HuH-7 (cell line): ENCODE results near the gene RUNX3.
"Not testable (repeated sequence)": the region's sequence is repeated elsewhere in the genome, so short reads cannot be mapped to it uniquely, and the experiment has no call there.

Experiments
- DNase-seq: peaks from one replicate; pipeline ENCODE4 v3.0.0; 2011; ENCODE audit warnings: low spot score

RUNX3 gene

DNA sequence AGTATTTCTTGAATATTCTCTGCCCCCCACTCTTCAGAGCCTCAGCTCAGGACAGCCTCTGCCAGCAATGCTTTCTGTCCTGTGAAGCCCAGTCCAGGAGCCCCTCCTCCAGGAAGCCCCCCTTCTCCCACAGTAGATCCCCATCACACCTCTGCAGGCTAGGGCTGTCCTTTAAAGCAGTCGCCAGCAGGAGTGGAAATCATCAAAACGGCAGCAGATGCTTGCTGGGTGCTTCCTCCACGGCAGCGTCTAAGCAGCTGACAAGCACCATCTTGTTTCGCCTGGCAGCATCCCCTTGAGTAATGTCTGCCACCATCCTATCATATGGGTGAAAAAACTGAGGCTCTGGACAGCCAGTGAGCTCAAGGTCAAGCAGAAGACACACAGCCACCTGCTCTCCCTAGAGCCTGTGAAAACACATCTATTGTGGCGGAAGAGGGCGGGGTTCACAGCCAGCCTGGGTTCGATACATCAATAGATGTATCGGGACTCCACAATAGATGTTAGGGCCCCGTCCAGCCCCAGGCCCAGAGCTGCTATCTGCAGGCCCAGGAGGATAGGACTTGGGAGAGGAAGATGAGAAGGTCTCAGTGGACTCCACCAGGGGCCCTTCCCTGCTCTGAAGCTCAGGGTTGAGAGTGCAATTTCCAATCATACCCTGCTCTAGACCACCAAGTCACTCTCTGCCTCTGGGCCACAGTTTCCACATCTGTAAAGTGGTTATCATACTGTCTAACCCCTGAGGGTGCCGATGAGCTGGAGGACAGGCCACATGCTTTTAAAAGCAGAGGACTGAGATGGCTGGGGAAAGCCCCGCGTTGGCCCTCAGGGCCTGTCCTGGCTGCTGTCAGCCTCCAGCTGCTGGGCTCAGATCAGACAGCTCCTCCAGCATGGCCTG is 17.5 kb downstream of the RUNX3 start:
- DNase-seq: no peak

DNA sequence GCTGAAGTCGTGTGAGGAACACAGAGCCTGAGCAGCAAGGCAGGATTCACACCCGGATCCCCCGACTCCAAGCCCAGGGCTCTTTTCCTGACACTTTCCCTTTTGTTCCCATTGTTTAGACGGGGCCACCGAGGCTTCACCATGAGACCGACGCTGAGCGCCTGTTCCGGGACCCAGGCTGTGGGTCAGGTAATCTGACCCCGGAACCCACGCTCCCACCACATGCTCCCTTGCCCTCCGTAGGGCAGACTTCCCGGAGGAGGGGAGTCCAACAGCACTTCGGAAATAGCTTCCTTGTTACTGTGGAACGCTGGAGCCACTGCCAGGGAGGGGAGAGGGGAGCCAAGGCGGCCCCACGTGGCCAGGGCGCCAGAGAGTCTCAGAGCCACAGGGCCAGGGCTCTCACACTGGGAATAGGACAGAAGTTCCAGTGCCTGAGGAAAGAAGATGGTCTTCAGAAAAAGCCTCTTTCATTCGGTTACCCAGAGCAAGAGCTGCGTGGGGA is 18.4 kb downstream of the RUNX3 start:
- no peak for DNase-seq

GRCh38 chr1:24910751-24911650 is 19.1 kb downstream of the RUNX3 start:
- DNase-seq: peak; percentile 77

DNA sequence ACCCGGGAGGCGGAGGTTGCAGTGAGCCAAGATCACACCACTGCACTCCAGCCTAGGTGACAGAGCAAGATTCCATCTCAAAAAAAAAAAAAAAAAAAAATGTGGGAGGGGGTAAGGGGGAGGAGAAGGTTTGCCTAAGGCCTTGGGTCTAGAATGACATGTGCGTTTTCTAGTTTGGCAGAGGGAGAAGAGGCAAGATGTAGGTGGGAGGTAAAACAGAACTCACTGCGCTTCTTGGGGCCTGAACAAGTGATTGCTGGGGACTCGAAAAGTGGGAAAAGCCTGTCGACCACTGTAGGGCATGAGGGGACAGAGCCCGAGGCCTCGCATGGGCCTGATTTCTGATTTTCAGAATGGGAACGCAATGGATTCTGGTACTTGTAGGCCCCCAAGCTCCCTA is 19.9 kb downstream of the RUNX3 start:
- no peak for DNase-seq

DNA sequence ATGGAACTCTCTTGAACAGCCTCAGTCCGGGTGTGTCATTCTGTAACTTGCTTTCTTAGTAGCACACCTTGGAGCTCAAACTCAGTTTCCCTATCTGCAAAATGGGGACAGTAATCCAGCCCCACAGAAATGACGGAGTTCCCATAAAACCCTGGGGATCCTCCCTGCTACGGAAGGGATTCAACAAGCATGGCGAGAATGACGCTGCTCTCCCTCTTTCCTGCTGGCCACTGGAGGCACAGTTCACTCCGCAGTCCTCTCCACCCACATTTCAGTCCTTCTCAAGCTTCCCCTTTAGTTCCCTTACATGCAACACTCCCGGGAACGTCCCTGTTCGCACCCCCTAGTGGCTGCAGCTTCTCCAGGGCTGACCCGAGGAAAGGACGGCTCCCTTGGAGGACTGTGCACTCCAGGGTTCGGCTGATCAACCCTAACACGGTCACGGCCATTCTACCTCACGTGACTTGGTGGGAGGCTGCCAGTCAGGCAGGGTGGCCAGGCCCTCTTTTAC is 20.6 kb downstream of the RUNX3 start:
- peak; percentile 91 for DNase-seq

GRCh38 chr1:24908591-24909259 is 21.4 kb downstream of the RUNX3 start:
- DNase-seq: no peak

DNA sequence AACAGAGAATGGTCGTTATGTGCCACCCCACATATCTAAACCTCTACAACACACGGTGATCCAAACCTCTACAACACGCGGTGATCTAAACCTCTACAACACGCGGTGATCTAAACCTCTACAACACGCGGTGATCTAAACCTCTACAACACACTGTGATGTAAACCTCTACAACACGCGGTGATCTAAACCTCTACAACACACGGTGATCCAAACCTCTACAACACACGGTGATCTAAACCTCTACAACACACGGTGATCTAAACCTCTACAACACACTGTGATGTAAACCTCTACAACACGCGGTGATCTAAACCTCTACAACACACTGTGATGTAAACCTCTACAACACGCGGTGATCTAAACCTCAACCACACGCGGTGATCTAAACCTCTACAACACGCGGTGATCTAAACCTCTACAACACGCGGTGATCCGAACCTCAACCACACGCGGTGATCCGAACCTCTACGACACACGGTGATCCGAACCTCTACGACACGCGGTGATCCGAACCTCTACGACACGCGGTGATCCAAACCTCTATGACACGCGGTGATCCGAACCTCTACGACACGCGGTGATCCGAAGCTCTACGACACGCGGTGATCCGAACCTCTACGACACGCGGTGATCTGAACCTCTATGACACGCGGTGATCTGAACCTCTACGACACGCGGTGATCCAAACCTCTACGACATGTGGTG is 22.3 kb downstream of the RUNX3 start:
- DNase-seq: not testable (repeated sequence)

DNA sequence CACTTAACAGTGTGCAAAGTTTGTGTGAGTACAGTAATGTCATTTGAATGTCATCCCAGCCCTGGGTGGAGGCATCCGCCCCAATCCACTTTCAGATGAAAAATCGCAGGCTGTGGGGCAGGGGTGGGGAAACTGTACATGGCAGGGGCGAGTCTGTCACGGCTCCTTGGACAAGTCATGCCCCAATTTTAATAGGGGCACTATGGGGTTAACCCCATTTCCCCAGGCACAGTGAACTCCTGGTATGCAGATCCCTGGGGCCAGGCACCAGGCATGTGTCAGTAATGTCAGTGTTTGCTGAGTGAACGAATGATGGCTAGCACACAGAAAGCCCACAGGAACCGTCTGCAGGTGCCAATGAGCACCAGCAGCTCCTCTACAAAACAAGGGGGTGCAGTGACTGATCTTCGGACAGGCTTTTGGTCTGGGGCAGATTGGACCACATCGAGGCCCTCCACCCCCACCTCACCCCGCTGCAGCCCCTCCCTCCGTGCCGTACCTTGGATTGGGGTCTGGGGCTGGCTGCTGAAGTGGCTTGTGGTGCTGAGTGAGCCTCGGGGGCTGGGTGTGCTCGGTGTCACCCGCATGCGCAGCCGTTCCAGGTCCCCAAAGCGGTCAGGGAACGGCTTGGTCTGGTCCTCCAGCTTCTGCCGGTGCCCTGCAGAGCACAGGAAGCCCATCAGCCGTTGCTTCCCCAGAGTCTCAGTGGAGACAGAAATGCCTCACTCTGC is 23.2 kb downstream of the RUNX3 start:
- no peak for DNase-seq

DNA sequence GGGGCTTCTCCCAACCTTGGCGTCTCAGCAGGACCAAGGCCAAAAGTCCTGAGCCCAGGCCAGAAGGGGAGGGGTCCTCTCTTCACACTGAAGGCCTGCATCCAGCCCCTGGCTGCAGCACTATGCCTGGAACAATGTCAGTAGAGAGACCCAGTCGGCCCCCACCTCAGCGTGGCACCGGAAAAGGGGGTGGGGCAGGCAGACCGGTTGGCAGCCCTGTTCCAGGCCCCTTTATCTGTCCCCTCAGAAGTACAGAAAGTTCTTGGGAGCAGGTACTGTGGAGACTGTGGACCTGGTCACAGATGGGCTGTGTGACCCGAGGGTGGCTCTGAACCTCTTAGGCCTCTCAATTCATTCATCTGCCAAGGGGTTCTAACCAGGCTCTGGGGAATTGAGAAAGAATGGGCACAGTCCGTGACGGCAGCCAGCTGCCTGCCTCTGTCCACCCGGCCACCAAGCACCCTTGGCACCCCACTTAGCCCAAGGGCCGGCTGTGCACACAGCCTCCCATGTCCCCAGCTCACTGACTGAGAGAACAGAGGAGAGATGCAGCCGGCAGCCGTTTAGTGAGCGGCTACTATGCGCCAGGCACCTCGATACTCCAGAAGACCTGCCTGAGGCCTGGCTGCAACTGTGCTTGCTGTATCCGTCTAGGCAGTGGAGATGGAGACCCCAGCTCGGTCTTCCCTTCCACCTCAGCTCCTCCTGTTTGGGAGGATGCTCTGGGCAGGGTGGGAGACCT is 23.9 kb downstream of the RUNX3 start:
- no peak for DNase-seq

GRCh38 chr1:24905355-24905978 is 24.6 kb downstream of the RUNX3 start:
- DNase-seq: no peak

DNA sequence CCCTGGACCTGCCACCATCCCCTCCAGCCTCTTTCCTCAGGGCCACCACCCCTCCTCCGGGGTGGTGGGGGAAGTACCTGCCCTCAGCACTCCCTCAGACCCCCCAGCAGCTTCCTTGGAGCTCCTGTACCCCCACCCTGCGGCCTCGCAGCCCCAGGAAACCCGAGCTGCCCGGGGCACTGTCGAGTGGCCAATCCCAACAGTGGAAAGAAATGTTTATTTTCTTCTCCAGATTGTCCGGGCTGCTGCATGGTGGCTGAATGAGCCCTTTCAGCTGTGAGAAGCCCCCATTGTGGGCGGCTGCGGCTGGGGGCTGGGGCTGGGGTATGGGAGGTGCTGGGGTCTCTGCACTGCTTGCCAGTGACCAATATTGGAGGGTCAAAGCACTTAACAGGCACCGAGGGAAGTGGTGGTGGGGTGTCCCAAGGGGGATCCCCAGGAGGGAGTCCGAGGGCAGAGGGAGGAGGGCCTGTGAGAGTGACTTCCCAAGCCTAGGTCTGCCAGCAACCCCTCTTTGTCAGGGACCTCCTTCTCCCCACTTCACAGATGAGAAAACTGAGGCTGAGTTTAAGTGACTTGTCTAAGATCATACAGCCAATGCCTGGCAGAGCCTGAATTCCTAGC is 25.2 kb downstream of the RUNX3 start:
- DNase-seq: no peak

- DNase-seq: no peak
Measured at GRCh38 chr1:24903955-24904730, 25.9 kb downstream of the RUNX3 start.

DNA sequence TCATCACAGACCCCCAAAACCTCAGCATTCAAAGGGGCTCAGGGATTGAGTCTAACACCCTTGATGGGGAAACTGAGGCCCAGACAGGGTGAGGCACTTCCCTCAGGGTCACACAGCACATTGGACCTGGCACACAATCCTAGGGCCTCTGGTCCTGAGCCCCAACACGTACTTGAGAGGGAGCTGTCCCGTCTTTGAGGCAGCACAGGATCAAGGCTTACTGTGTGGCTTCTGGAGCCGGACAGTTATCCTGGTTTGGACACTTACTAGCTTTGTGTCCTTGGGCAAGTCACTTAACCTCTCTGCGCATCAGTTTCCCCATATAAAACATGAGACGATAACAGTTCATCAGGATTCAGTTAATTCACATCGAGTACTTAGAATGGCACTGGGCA is 26.5 kb downstream of the RUNX3 start:
- no peak for DNase-seq

DNA sequence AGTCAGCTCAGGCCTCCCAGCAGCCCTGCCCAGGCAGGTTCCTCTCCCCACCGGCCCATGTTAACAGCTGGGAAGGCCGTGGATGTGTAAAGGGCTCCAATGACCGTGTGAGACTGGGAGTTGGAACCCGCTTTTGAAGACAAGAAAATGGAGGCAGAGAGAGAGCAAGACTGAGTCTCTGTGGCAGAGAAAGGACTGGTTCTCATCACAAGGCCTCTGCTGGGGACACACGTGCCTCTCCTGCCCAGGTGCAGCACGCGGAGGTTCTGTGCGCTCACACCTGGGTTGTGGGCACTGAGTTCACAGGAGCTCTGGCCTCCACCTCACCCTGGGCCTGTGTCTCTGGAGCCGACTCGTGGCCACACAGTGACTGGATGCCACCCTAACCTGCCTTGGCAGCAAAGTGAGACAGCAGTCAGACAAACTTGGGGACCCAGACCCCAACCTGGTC is 27.0 kb downstream of the RUNX3 start:
- no peak for DNase-seq

DNA sequence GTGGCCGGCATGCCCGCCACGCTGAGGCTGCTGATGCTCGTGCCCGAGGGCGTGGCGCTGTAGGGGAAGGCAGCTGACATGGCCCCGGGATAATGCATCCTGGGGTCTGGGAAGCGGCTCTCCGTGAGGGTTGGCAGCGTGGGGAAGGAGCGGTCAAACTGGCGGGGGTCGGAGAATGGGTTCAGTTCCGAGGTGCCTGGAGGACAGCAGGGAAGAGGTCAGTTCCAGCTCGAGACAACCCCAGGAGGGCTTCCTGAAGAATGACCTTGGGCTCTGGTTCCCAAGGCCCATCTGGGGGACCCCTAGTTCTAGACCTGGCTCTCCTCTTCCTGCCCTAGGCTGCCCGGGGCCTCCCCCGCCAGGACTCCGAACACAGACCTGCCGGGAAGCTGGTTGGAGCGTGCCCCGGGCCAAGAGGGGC is 27.6 kb downstream of the RUNX3 start:
- no peak for DNase-seq

DNA sequence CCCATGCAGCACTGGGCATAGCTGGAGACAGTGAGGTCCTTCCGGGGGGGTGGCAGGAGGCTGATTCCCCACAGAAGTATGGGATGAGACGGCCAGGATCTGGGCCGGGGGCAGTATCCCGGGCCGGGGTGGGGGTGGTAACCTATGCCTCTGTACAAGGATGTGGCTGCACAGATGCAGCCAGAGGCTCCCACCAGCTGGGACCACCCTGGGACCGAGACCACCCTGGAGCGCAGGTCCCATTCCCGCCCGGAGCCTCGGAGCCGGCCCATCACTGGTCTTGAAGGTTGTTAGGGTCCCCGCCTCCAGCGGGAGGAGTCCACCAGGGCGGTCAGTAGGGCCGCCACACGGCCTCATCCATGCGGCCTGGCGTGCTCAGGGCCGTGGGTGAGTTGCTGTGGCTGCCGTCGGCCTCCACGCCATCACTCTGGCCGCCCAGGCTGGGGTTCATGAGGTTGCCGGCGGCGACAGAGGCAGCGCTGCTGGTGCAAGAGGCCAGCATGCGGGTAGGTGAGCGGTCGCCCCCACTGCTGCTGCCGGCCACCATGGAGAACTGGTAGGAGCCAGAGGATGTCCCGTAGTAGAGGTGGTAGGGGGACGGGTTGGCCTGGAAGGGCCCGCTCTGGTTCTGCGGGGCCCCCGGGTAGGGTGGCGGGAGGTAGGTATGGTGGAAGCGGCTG is 28.1 kb downstream of the RUNX3 start:
- peak; percentile 6 for DNase-seq

GRCh38 chr1:24900985-24901781 is 28.9 kb downstream of the RUNX3 start:
- peak; percentile 2 for DNase-seq
